NCI-H524 (cell line): ENCODE data around the gene TEX264.

Experiments
- DNase-seq, 2 experiments: peaks; one replicate each; lab custom pipeline; 2025; lab: John Stamatoyannopoulos, UW

The TEX264 gene

GRCh38 chr3:51698209-51698608, 27.2 kb downstream of the TEX264 start:
- DNase-seq = no peak

- DNase-seq = no peak
These were observed 29.4 kb downstream of the TEX264 start for GRCh38 chr3:51700403-51700802.

- DNase-seq = no peak
These were observed 31.1 kb downstream of the TEX264 start for GRCh38 chr3:51702156-51702555.

- no peak for DNase-seq
These were observed 32.2 kb downstream of the TEX264 start for GRCh38 chr3:51703068-51703760.

GRCh38 chr3:51703761-51704510, 32.9 kb downstream of the TEX264 start:
- no peak for DNase-seq

GRCh38 chr3:51704511-51704950, 33.5 kb downstream of the TEX264 start:
- no peak for DNase-seq

GRCh38 chr3:51705276-51706020, 34.4 kb downstream of the TEX264 start:
- no peak for DNase-seq

GRCh38 chr3:51706021-51706485, 35.0 kb downstream of the TEX264 start:
- DNase-seq = peak in 1 of 2 experiments; percentile 30

- DNase-seq = peak; percentile 53 to 74
These were observed 36.0 kb downstream of the TEX264 start, which contains the start of gene GRM2 for GRCh38 chr3:51706788-51707731. GRM2 (plus strand) TSS chr3:51707068; CDS start chr3:51708984, 1,916 bp downstream.

- no peak for DNase-seq
These were observed 37.3 kb downstream of the TEX264 start for GRCh38 chr3:51708216-51708845.

- no peak for DNase-seq
These were observed 38.0 kb downstream of the TEX264 start for GRCh38 chr3:51709004-51709420.

- DNase-seq = no peak
These were observed 38.6 kb downstream of the TEX264 start for GRCh38 chr3:51709675-51710074.

GRCh38 chr3:51710631-51711351, 39.7 kb downstream of the TEX264 start:
- DNase-seq = peak; percentile 57 to 89

GRCh38 chr3:51711352-51712037, 40.4 kb downstream of the TEX264 start:
- DNase-seq = no peak

GRCh38 chr3:51712038-51712420, 41.0 kb downstream of the TEX264 start:
- DNase-seq = no peak

- DNase-seq = no peak
These were observed 41.5 kb downstream of the TEX264 start for GRCh38 chr3:51712511-51712931.

- no peak for DNase-seq
These were observed 41.9 kb downstream of the TEX264 start for GRCh38 chr3:51712963-51713362.

GRCh38 chr3:51715231-51715976, 44.4 kb downstream of the TEX264 start:
- peak; percentile 65 to 81 for DNase-seq

- DNase-seq = no peak
These were observed 44.9 kb downstream of the TEX264 start for GRCh38 chr3:51715977-51716294.
